HG03442 (cell line): ENCODE data around the gene ADPRS.

Experiments used
- ATAC-seq: cut with Tn5 transposase; IDR thresholded peaks from one replicate; pipeline ENCODE4 v1.9.1; 2021; ENCODE audit warnings: mild to moderate bottlenecking, moderate library complexity; ENCODE audit not compliant: unreplicated experiment

The ADPRS gene

GRCh38 chr1:36107394-36107793, 18.7 kb downstream of the ADPRS start:
- ATAC-seq = no peak

- no peak for ATAC-seq
Measured at GRCh38 chr1:36108314-36108713, 19.6 kb downstream of the ADPRS start.

- no peak for ATAC-seq
Measured at GRCh38 chr1:36109041-36109679, 20.5 kb downstream of the ADPRS start.

DNA sequence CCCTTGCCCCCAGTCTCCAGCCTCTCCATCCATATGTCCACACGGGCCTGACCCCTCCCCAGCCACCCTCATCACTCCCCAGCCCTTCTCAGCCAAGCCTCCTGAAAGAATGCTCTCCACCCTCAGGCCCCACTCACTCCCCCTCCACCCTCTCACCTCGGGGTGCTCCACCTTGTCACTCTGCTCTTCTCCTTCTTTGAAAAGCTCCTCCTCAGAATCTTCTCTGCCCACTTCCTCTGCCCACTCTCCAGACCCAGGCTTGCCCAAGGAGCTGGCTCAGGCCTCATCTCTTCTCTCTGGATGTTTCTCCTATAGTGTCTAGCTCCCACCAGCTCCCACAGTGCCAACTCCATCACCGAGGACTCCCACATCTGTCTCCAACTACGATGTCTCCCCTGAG, 22.5 kb downstream of the ADPRS start:
- ATAC-seq = no peak

DNA sequence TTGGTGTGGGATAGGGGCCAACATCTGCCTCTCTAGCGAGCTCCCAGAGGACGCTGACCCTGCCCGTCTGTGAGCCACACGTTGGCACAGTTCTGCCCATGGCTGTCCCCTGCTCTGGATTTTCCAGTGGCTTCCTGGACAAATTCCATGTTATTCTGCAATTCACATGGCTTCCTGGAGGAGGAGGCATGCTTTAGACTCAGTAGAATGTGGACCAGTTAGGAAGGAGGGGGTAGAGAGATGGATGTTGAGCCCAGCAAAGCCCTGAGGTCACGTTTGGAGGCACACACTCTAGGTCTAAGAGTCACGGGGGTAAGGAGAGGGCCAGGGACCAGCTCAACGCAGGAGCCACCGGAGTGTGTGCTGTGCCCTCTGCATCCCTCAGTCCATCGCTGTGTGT, 24.1 kb downstream of the ADPRS start:
- ATAC-seq = no peak

GRCh38 chr1:36114371-36114770, 25.7 kb downstream of the ADPRS start:
- ATAC-seq = no peak

GRCh38 chr1:36115200-36115669, 26.5 kb downstream of the ADPRS start:
- no peak for ATAC-seq

DNA sequence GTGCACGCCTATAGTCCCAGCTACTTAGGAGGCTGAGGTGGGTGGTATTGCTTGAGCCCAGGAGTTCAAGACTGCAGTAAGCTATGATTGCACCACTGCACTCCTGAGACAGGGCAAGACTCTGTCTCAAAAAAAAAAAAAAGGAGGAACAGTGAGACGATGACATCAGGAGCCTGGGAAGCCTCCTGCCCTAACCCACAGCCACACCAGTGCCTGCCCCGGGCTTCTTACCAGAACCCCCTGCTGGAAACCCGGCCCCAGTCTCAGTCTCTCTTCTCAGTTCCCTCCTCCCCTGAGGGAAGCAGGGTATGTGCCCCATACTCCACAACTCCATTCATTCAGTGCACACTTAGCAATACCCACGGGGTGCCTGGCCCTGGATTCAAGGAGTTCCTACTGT, 27.2 kb downstream of the ADPRS start:
- ATAC-seq = no peak

DNA sequence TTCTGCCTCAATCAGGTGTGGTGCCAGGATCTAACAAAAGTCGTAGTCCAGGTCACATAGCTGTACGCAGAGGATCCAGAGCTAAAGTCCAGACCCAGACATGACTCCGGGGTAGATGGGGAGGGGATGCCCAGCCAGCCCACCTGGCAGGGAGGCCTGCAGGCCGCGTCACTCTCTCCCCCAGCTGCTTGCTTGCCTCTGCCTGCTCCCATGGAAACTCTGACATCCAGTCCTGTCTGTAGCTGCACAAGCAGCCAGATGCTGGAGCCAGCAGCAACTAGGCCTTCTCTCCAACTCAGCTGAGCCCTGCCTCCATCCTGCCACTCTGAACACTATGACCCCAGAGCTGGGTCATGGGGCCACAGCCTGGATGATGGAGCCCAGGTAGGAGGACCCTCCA, 28.2 kb downstream of the ADPRS start:
- ATAC-seq = no peak

- no peak for ATAC-seq
Measured at GRCh38 chr1:36118447-36119204, 29.9 kb downstream of the ADPRS start.

DNA sequence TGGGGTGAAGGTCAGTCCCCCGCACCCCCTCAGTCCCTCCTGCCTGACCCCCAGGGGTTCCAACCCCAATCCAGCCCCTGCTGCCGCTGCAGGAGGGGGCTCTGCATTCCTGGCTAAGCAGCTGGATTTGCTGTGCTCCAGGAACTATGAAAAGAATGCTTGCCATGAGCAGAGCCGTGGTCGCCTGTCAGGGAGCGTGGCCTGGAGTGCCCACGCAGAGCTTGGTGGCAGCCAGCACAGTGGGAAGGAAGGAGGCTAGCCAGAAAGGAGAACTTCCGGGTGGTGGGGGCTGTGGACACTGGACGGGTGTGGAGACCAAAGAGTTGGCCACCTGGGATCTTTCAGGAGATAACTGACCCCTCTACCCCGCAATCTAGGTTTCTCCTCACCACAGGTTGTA, 30.8 kb downstream of the ADPRS start:
- no peak for ATAC-seq

DNA sequence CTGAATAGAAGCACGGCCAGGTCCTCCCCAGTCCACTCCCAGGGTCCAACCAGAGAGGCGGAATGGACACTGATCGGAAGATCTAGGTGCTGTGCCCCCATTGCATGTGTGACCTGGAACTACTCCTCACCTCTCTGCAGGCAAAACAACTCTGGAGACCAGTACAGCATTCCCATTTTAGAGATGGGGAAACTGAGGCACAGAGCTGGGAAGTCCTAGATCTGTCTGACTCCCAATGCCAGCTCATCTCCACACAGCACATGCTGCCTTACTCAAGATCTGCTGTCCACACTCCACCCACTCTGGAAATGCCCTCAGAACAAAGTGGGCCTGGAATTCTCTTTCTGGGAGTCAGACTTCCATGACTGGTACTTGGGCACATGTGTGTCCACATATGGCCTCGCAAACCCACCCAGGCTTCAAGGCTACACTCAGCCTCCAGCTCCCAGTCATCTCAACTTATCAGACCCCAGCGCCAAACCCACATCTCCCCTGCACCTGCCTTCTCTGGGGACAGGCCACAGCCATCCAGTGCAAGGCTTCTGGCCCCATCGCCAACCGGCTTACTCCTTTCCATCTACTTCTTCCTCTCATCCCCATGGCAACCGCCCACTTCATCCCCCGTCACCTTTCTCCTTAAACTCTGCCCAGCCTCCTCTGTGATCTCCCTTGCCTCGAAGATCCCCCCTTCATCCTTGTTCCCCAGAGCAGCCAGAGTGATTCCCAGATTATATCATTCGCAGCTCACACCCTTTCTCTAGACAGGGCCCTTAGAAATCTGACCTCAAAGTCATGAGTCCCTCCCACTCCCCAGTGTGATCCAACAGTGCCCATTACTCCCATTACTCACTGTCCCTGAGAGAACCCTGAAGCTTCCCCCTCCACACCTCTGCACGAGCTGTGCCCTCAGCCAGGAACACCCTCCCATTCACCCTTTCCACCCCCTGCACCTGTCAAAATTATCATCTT, 33.7 kb downstream of the ADPRS start:
- ATAC-seq = no peak

- ATAC-seq = no peak
Measured at GRCh38 chr1:36123356-36123755, 34.7 kb downstream of the ADPRS start.

DNA sequence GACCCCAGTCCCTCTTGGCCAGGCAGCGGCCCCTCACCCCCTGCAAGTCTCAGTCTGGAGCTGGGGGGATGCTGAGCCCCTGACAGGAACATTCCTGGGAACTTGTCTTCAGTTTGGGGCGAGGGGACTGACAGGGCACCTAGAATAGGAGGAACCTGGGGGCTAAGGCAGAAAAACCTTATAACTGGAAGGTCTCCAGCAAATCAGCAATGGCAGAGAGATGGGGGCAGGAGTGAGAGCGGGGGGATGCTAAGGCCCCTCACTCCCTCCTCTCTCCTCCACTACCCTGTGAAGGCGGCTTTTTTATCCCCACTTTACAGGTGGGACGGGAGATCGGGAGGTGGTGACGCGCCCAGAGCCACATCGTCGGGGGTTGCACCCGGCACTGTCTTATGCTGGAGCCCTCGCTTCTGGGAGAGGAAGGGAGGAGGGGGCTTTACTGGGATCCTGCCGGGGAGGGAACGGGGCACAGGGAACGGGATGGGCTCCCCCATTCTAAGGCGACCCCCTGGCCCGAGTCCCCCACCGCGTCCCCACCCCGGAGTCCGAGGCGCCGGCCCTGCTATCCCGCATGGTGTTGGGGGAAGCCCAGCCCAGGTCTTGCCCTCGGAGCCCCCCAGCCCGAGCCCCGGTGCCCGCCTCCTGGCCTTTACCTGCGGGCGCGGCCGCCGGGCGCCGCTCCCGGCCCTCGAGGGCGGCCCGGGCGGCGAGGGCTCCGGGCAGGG, 35.9 kb downstream of the ADPRS start:
- ATAC-seq = no peak

DNA sequence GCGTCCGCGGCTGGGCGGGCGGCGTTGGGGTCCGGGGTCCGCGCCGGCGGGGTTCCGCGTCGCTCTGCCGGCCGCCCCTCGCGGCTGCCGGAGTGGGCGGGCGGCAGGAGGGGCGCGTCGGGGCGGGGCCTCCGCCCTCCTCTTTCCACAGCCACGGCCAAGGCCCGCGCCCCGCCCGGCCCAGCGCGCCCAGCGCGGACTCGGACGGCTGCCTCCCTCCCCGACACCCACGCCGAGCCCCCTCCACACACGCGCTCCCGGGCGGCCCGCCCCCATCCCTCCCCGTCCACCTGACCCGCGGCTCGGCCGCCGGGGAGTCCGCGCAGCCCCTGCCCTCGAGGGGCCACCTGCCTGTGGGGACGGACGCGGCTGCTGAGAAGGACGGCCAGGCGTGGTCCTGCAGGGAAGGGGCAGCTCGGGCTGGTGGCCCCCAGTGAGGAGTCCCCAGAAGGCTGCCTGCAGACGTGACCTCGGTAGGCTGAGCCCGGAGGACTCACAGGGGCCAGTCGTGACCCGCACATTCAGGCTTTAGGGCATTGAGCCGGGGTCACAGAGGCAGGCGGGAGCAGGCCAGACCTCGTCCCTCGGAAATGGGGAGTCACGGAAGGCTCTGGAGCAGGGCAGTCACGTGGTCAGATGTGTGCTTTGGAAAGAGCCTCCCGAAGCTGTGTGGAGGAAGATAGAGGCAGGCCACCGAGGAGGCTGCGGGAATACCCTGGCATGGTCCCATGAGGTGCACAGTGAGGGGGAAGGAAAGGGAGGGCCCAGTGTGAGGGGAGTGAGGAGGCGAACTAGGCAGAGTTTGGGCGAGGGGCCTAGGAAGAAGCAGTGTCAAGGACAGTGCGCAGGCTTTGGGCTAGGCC, 36.7 kb downstream of the ADPRS start, which contains the start of gene COL8A2:
COL8A2 (minus strand) TSS at position 94 of the 863 bp plus-strand sequence. CDS start 24,980 bp downstream, outside the sequence.
- no peak for ATAC-seq

DNA sequence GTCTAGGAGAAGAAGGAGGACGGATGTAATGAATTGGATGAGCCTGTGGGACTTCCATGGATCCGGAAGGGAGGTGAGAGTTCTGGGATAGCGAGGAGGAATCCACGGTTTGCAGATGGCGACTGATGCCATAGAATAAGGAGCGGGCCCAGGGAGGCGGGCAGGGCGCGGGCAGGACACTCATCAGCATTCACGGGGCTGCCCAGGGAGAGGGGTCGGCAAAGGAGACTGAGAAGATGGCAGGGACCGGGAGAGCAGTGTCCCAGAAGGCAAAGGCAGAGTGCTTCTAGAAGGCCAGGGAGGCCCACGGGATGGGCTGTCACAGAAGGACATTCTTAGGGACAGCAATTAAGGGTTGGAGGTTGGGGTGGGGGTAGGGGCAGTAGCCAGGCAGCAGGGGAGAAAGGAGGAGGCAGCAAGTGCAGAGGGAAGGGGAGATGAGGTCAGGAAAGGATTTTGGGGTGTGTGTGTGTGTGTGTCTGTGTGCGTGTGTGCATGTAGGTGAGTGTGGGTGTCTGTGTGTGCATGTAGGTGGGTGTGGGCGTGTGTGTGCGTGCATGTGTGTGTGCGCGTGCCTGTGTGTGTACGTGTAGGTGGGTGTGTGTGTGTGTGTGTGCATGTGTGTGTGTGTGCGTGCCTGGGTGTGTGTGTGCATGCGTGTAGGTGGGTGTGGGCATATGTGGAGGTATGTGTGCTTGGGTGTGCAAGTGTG, 37.5 kb downstream of the ADPRS start:
- no peak for ATAC-seq

GRCh38 chr1:36126797-36127500, 38.3 kb downstream of the ADPRS start:
- ATAC-seq = no peak

- ATAC-seq = no peak
Measured at GRCh38 chr1:36128126-36128904, 39.6 kb downstream of the ADPRS start.
